T-helper 2 cell treated with Interferon-gamma antibody and Interleukin-4, amounts not matched to agents 100 ng/mL and 5 ng/mL, for 36 hours (primary cell): ENCODE results near the gene RNF157. TPM values are rescaled to one million over a fixed set of nuclear protein-coding genes. Genes with fewer than 3 reads are reported as not detected.

Source experiments
- intact Hi-C: fragments of 100-400 bp; cut with micrococcal nuclease; formaldehyde crosslinking; loops from one replicate; pipeline ENCODE4 v1.15.1; 2023
- total RNA-seq: library from RNA; stranded (reverse); gene quantifications from 2 replicates; pipeline ENCODE4 v1.2.3, GENCODE V29; 2022

The RNF157 gene
- total RNA-seq, 1 donor from 2014 or later = 66.0 TPM

- intact Hi-C loops = no loop called here
Measured at GRCh38 chr17:76131692-76132573, 108.4 kb downstream of the RNF157 start.

GRCh38 chr17:76131051-76131691, 109.1 kb downstream of the RNF157 start:
- intact Hi-C loops = no loop called here

- intact Hi-C loops = no loop called here
Measured at GRCh38 chr17:76130473-76130872, 109.8 kb downstream of the RNF157 start.

- intact Hi-C loops = no loop called here
Measured at GRCh38 chr17:76125922-76126321, 114.4 kb downstream of the RNF157 start.

- intact Hi-C loops = no loop called here
Measured at GRCh38 chr17:76125391-76125675, 115.0 kb downstream of the RNF157 start.

GRCh38 chr17:76124582-76125390, 115.5 kb downstream of the RNF157 start:
- intact Hi-C loops = no loop called here

GRCh38 chr17:76123749-76124581, 116.3 kb downstream of the RNF157 start:
- intact Hi-C loops = no loop called here

- intact Hi-C loops = no loop called here
Measured at GRCh38 chr17:76123191-76123499, 117.1 kb downstream of the RNF157 start.

GRCh38 chr17:76122431-76123190, 117.7 kb downstream of the RNF157 start:
- intact Hi-C loops = no loop called here

- intact Hi-C loops = loop anchor here (1.0 kb wide), 2 partner anchors 60 to 157 kb away; no protein-coding TSS in a partner anchor
Measured at GRCh38 chr17:76121932-76122430, 118.3 kb downstream of the RNF157 start.

- intact Hi-C loops = loop anchor here (1.0 kb wide), 2 partner anchors 62 to 159 kb away; no protein-coding TSS in a partner anchor
Measured at GRCh38 chr17:76120658-76121008, 119.7 kb downstream of the RNF157 start.

- intact Hi-C loops = no loop called here
Measured at GRCh38 chr17:76119409-76120371, 120.6 kb downstream of the RNF157 start.

GRCh38 chr17:76115138-76115754, 125.0 kb downstream of the RNF157 start:
- intact Hi-C loops = no loop called here

GRCh38 chr17:76111956-76112355, 128.3 kb downstream of the RNF157 start:
- intact Hi-C loops = no loop called here

GRCh38 chr17:76107509-76107908, 132.8 kb downstream of the RNF157 start:
- intact Hi-C loops = no loop called here

- intact Hi-C loops = no loop called here
Measured at GRCh38 chr17:76106703-76107102, 133.6 kb downstream of the RNF157 start.

- intact Hi-C loops = no loop called here
Measured at GRCh38 chr17:76104896-76105231, 135.4 kb downstream of the RNF157 start.

- intact Hi-C loops = no loop called here
Measured at GRCh38 chr17:76104140-76104895, 136.0 kb downstream of the RNF157 start.
